Gastroesophageal sphincter (tissue), 3 donors: ENCODE measurements around the gene UST.

Source experiments
- CTCF ChIP-seq, 4 experiments: fragments of 200-600 bp in 2 of 4; fragments of 450-650 bp in 2 of 4; sonication (generic) in 1 of 4; IDR thresholded peaks; one replicate each; pipeline ENCODE4 v1.5.1; 2017 to 2019; ENCODE audit warnings: antibody characterized with exemption in 4 of 4, mild to moderate bottlenecking in 2 of 4, moderate library complexity in 2 of 4
- POLR2A ChIP-seq, 2 donors: fragments of 450-650 bp; IDR thresholded peaks; one replicate each; pipeline ENCODE4 v1.6.1; 2017; ENCODE audit warnings: antibody characterized with exemption in 2 of 2, mild to moderate bottlenecking in 2 of 2, moderate library complexity in 1 of 2
- POLR2AphosphoS5 ChIP-seq: sonication (generic); formaldehyde crosslinking; IDR thresholded peaks from one replicate; pipeline ENCODE4 v1.6.1; 2017; ENCODE audit warnings: antibody characterized with exemption

GRCh38 chr6:148811459-148811858 lies 64.6 kb downstream of the UST start:
- TF ChIP-seq CTCF (IDR thresholded peaks at IDR 0.05) (no peak), POLR2A (IDR thresholded peaks at IDR 0.05) (no peak), POLR2AphosphoS5 (no peak)
